Glomerular endothelial cell (primary cell): ENCODE results near the gene C1orf185. TPM values are rescaled to one million over a fixed set of nuclear protein-coding genes. Genes with fewer than 3 reads are reported as not detected.
"Not testable (repeated sequence)": the region's sequence is repeated elsewhere in the genome, so short reads cannot be mapped to it uniquely, and the experiment has no call there.

Experiments used
- DNase-seq: peaks from one replicate; pipeline ENCODE4 v3.0.0-alpha.2; 2011; ENCODE audit warnings: low read depth, low spot score; ENCODE audit errors: extremely low read depth
- total RNA-seq: library from RNA; depleted of rRNA; stranded (reverse); fragments of >200 nt; gene quantifications from 2 replicates; pipeline ENCODE4 v1.2.3, GENCODE V29; 2015

C1orf185 gene
- total RNA-seq = not detected in 2 replicates

- DNase-seq = no peak
Measured at GRCh38 chr1:51101976-51102375, at the start of gene C1orf185. C1orf185 (plus strand) TSS chr1:51102228; CDS start chr1:51102234, 6 bp downstream.

GRCh38 chr1:51058858-51059257 is 43.2 kb upstream of the C1orf185 start:
- no peak for DNase-seq

- no peak for DNase-seq
Measured at GRCh38 chr1:51061231-51061918, 40.7 kb upstream of the C1orf185 start.

GRCh38 chr1:51063121-51063520 is 38.9 kb upstream of the C1orf185 start:
- DNase-seq = peak; percentile 88

DNA sequence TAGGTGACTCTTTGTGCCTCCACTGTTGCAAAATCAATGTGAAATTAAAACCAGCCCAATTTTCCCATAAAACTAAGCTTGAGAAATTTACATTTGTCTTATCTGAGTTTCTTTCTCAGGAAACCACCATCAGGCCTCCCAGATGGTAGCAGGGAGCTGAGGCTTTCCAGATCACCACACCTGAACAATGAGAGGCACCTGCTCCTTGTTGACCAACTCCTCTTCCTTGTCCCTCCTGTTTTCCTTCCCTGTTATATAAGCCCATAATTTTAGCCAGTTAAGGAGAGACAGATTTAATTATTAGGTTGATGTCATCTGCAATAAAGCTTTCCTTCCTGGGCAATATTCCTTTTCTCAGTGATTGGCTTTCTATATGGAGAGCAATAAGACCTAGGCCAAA is 32.0 kb upstream of the C1orf185 start:
- DNase-seq = no peak

GRCh38 chr1:51070640-51071039 is 31.4 kb upstream of the C1orf185 start:
- no peak for DNase-seq

DNA sequence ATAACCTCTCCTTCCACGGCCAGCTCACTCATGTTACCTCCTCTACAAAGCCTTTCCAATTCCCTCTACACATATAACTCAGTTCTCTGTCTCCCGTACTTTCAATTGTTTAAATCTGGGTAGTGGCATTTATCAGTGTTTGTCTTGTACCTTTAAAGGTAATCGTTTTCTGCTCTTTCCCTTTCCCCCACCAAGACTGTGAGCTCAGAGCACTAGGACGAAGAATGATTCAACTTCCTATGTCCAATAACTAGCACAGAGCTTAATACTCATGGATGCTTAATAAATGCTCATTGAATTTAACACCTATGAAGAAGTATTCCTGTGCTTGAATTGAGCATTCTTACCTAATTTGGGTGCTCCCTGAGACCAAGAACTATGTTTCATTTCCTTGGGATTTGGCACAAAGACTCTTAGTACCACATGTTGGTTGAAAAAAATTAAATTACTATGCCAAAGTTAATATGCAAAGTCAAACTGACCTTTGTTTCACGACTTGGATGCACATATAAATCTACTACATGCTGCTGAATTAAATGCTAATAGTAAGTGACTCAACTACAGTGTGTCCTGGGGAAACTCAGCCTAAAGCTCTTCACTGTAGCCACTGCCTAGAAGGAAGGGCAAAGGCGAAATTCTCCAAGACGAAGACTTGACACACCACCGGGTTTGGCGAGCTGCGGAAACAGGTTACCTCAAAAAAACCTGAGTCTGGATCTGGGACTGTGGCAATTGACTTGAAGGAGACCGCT is 30.6 kb upstream of the C1orf185 start:
- DNase-seq = no peak

- DNase-seq = no peak
Measured at GRCh38 chr1:51072043-51072439, 30.0 kb upstream of the C1orf185 start.

- no peak for DNase-seq
Measured at GRCh38 chr1:51072651-51073050, 29.4 kb upstream of the C1orf185 start.

- no peak for DNase-seq
Measured at GRCh38 chr1:51073456-51073855, 28.6 kb upstream of the C1orf185 start.

- DNase-seq = no peak
Measured at GRCh38 chr1:51086496-51087271, 15.3 kb upstream of the C1orf185 start.

- DNase-seq = no peak
Measured at GRCh38 chr1:51088474-51088873, 13.6 kb upstream of the C1orf185 start.

DNA sequence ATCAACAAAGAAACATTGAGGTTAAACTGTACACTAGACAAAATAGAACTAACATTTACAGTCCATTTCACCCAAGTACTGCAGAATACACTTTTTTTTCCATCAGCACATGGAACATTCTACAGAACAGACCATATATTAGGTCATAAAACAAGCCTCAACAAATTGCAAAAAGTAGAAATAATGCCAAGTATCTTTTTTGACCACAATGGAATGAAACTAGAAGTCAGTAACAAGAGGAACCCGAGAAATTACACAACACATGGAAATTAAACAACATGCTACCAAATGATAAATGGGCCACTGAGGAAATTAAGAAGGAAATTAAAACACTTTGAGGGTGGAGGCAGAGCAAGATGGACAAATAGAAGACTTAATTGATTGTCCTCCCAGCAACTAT is 8.4 kb upstream of the C1orf185 start:
- no peak for DNase-seq

DNA sequence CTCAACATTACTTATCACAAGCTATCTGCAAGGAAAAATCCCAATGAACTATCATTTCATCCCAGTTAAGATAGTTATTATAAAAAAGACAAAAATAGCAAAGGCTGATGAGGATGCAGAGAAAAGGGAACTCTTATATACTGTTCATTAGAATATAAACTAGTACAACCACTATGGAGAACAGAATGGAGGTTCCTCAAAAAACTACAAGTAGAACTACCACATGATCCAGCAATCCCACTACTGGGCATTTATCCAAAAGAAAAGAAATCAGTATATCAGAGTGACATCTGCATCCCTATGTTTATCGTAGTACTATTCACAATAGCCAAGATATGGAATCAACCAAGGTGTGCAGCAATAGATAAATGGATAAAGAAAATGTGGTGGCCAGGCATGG is 4.9 kb upstream of the C1orf185 start:
- no peak for DNase-seq

DNA sequence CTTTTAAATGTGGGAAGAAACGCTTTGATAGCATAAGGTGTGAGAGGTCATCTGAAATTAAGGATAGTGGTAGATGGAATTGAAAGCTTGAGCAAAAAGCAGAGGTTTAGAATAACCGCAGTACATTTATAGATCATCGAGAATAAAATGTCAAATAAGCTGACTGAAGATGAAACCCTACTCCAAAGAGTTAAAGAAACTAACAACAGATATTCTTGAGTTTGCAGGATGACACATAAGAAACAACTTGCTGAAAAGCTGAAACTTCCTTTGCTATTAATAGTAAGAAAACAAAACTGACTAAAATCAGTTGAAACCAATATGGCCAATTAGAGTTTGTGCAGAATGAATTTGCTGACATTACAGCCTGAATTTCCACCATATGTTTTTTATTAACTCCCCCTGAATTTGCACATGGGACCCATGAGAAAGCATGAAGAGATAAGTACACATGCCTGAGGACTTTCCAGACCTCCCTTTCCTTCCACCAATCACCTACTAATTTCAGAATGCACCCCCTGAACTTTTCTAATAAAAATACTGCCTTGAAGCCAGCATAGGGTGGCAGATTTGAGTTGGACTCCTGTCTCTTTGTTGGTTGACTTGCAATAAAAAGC is 1.7 kb upstream of the C1orf185 start:
- DNase-seq = no peak

- DNase-seq = no peak
Measured at GRCh38 chr1:51114137-51114536, 12.1 kb downstream of the C1orf185 start.

GRCh38 chr1:51115714-51116404 is 13.8 kb downstream of the C1orf185 start:
- no peak for DNase-seq

DNA sequence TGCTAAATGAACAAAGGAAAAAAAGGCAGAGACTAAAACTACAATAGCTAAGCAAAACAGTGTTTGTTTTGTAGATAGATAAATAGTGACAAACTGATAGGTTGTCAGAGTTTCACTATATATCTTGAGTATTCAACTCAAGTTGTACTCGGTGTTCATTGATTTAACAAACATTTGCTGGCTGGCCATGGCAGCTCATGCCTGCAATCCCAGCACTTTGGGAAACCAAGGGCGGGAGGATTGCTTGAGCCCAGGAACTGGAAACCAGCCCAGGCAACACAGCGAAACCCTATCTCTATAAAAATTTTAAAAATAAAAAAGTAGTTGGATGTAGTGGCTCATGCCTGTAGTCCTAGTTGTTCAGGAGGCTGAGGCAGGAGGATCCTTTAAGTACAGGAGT is 17.3 kb downstream of the C1orf185 start:
- DNase-seq = no peak

GRCh38 chr1:51120629-51121028 is 18.6 kb downstream of the C1orf185 start:
- DNase-seq = no peak

- DNase-seq = not testable (repeated sequence)
Measured at GRCh38 chr1:51127152-51127551, 25.1 kb downstream of the C1orf185 start.

- no peak for DNase-seq
Measured at GRCh38 chr1:51131185-51131584, 29.2 kb downstream of the C1orf185 start.
